B cell (primary cell): ENCODE measurements around the gene RP2. TPM values are rescaled to one million over a fixed set of nuclear protein-coding genes. Genes with fewer than 3 reads are reported as not detected.

ENCODE experiments used
- ATAC-seq: fragments of 200-7000 bp; cut with Tn5 transposase; one replicate; pipeline ENCODE4 v1.10.0; 2021; ENCODE audit warnings: low read depth, mild to moderate bottlenecking, moderate number of reproducible peaks, moderate library complexity
- CTCF ChIA-PET: fragments of 350-600 bp; sonication (Branson Sonifier 250); formaldehyde crosslinking; loops from one replicate; lab custom pipeline; 2021; ENCODE audit warnings: antibody characterized with exemption, inconsistent platforms; lab: Charles Lee
- POLR2A ChIA-PET: fragments of 350-600 bp; sonication (Branson Sonifier 250); formaldehyde crosslinking; loops from one replicate; lab custom pipeline; 2021; ENCODE audit warnings: antibody characterized with exemption; lab: Charles Lee
- DNase-seq: peaks from one replicate; pipeline ENCODE4 v3.0.0; 2013
- H2AFZ ChIP-seq: 2 replicates; pipeline ENCODE4 v1.6.1; 2012; ENCODE audit warnings: mild to moderate bottlenecking, low read depth, low read length; ENCODE audit not compliant: insufficient read depth, poor library complexity, severe bottlenecking
- H3K27ac ChIP-seq, 2 donors: 1 replicate in 1 of 2; 2 replicates in 1 of 2; pipeline ENCODE4 v1.5.1; 2012 to 2013; ENCODE audit warnings: low read length in 2 of 2, mild to moderate bottlenecking in 2 of 2, moderate library complexity in 1 of 2
- H3K27me3 ChIP-seq, 4 experiments: fragments of 200-600 bp in 1 of 4; sonication (generic) in 1 of 4; replicated peaks in 1 of 4; 1 replicate in 2 of 4; 2 replicates in 2 of 4; pipeline versions ENCODE4 v1.6.1 to v1.7.0; 2013 to 2016; ENCODE audit warnings: low read length in 3 of 4, mild to moderate bottlenecking in 2 of 4, mixed read lengths in 1 of 4, moderate library complexity in 1 of 4; ENCODE audit not compliant: insufficient read depth in 4 of 4, control insufficient read depth in 3 of 4; ENCODE audit errors: control extremely low read depth in 1 of 4
- H3K36me3 ChIP-seq, 2 experiments: replicated peaks in 1 of 2; 1 replicate in 1 of 2; 2 replicates in 1 of 2; pipeline versions ENCODE4 v1.6.1 to v1.7.1; 2013; ENCODE audit warnings: low read length in 1 of 2; ENCODE audit not compliant: insufficient read depth in 2 of 2, control insufficient read depth in 1 of 2; ENCODE audit errors: control extremely low read depth in 1 of 2, extremely low read depth in 1 of 2
- H3K4me1 ChIP-seq, 2 donors: fragments of 200-600 bp in 1 of 2; sonication (generic) in 1 of 2; 1 replicate in 1 of 2; 2 replicates in 1 of 2; pipeline versions ENCODE4 v1.5.1 to v1.6.1; 2013 to 2017; ENCODE audit warnings: low read length in 2 of 2; ENCODE audit not compliant: control insufficient read depth in 2 of 2, insufficient read depth in 2 of 2
- H3K4me2 ChIP-seq: replicated peaks from 2 replicates; pipeline ENCODE3; 2012; ENCODE audit warnings: mild to moderate bottlenecking, low read depth, low read length; ENCODE audit not compliant: poor library complexity, severe bottlenecking
- H3K4me3 ChIP-seq, 5 experiments: fragments of 200-600 bp in 1 of 5; sonication (generic) in 1 of 5; 1 replicate in 3 of 5; 2 replicates in 2 of 5; pipeline versions ENCODE4 v1.5.1 to v1.7.0; 2011 to 2016; ENCODE audit warnings: low read length in 4 of 5, mild to moderate bottlenecking in 4 of 5, low read depth in 2 of 5, control low read depth in 1 of 5, moderate library complexity in 1 of 5; ENCODE audit not compliant: insufficient read depth in 1 of 5; ENCODE audit errors: control extremely low read depth in 1 of 5, extremely low read depth in 1 of 5
- H3K79me2 ChIP-seq: fragments of 200-600 bp; sonication (generic); one replicate; pipeline ENCODE4 v1.6.0; 2016; ENCODE audit warnings: low read length; ENCODE audit not compliant: control insufficient read depth, insufficient read depth
- H3K9ac ChIP-seq: fragments of 200-600 bp; sonication (generic); 2 replicates; pipeline ENCODE4 v1.6.1; 2017; ENCODE audit warnings: mild to moderate bottlenecking, low read length, moderate library complexity
- H3K9me3 ChIP-seq, 3 donors: one replicate each; pipeline versions ENCODE4 v1.6.1 to v1.7.1; 2013; ENCODE audit warnings: low read length in 2 of 3; ENCODE audit not compliant: control insufficient read depth in 2 of 3, insufficient read depth in 1 of 3; ENCODE audit errors: control extremely low read depth in 1 of 3
- H4K20me1 ChIP-seq: 2 replicates; pipeline ENCODE4 v1.6.0; 2012; ENCODE audit warnings: mild to moderate bottlenecking, low read length; ENCODE audit not compliant: insufficient read depth, control insufficient read depth, poor library complexity, severe bottlenecking
- H3K27ac Mint-ChIP-seq: one replicate; pipeline ENCODE4 v1.8.0; 2021; ENCODE audit warnings: mixed read lengths
- H3K27me3 Mint-ChIP-seq: one replicate; pipeline ENCODE4 v1.8.0; 2021; ENCODE audit warnings: mixed read lengths
- H3K4me1 Mint-ChIP-seq: one replicate; pipeline ENCODE4 v1.8.0; 2021; ENCODE audit warnings: mixed read lengths
- H3K4me3 Mint-ChIP-seq: one replicate; pipeline ENCODE4 v1.8.0; 2021; ENCODE audit warnings: mixed read lengths
- H3K9me3 Mint-ChIP-seq: one replicate; pipeline ENCODE4 v1.8.0; 2022; ENCODE audit warnings: mixed read lengths; ENCODE audit not compliant: insufficient read depth
- EZH2 ChIP-seq: IDR thresholded peaks from 2 replicates; pipeline ENCODE4 v1.6.1; 2012; ENCODE audit warnings: borderline replicate concordance, low read depth, mild to moderate bottlenecking, moderate library complexity, low read length; ENCODE audit not compliant: insufficient read depth, poor library complexity, severe bottlenecking
- WGBS: methylation state at CpG from one replicate; pipeline ENCODE4 v1.1.5; 2013; ENCODE audit warnings: missing lambda C conversion rate; ENCODE audit not compliant: insufficient coverage; 5-methylcytosine and 5-hydroxymethylcytosine counted together
- intact Hi-C: fragments of 100-400 bp; cut with micrococcal nuclease; formaldehyde crosslinking; loops from one replicate; pipeline ENCODE4 v1.10.0; 2022
- polyA plus RNA-seq: library from polyadenylated mRNA; depleted of rRNA; stranded (reverse); fragments of >200 nt; gene quantifications from 2 replicates; pipeline ENCODE4 v1.2.3, GENCODE V29; 2012
- total RNA-seq, 2 donors: library from RNA; stranded (reverse); fragments of 120-200 nt in 1 of 2; gene quantifications; 1 replicate in 1 of 2; 2 replicates in 1 of 2; pipeline versions ENCODE4 v1.2.3 to v1.2.4, GENCODE V29; 2013 to 2022
- TF ChIP-seq, protein P1 (sequence below): fragments of 200-600 bp; IDR thresholded peaks from one replicate; pipeline ENCODE4 v1.8.0; 2022; ENCODE audit warnings: antibody characterized with exemption, mild to moderate bottlenecking

Gene RP2
- total and polyA plus RNA-seq, 2 donors (not counting 1 experiment from before 2014, with no cell fraction given) = 5.5 to 14.9 TPM

DNA sequence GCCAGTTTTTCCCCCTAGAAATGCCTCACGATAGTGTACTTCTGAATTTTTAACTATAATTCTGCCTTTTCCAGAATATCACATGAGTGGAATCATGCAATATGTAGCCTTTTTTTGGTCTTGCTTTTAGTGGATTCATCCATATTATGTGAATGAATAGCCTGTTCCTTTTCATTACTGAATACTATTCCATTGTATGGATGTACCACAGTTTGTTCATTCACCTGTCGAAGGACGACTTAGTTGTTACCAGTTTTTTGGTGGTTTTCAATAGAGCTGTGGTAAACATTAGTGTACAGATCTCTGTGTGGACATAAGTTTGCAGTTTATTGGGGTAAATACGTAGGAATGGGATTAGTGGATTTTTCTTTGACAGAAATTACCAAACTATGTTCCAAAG, 83.4 kb downstream of the RP2 start:
- Mint-ChIP-seq H3K9me3 (peaks cover 3% of the 10 kb centered on the region), H3K4me1 (peaks cover 28% of the 10 kb centered on the region), H3K27me3 (no peaks in the 10 kb centered on the region), H3K27ac (no peak overlapping the region), H3K4me3 (no peak overlapping the region)
- WGBS = no CpG with 5 or more reads among the region's 4 CpGs
- Histone ChIP-seq H3K9ac (no peak overlapping the region), H3K27me3 (no peaks in the 10 kb centered on the region), H3K4me1 (peaks cover 0 to 5% of the 10 kb centered on the region in 2 donors), H3K4me3 (no peak overlapping the region), H3K79me2 (peaks cover 87% of the 10 kb centered on the region), H3K4me2 (no peak overlapping the region), H3K9me3 (peaks cover 0 to 3% (median 0%) of the 10 kb centered on the region in 3 donors), H2AFZ (no peak overlapping the region), H3K27ac (no peak overlapping the region), H4K20me1 (no peaks in the 10 kb centered on the region), H3K36me3 (no peaks in the 10 kb centered on the region)
- no peak for DNase-seq
- CTCF ChIA-PET = no interaction called here
- no peak for ATAC-seq
- no peak for TF ChIP-seq EZH2
- TF ChIP-seq, protein P1, sequence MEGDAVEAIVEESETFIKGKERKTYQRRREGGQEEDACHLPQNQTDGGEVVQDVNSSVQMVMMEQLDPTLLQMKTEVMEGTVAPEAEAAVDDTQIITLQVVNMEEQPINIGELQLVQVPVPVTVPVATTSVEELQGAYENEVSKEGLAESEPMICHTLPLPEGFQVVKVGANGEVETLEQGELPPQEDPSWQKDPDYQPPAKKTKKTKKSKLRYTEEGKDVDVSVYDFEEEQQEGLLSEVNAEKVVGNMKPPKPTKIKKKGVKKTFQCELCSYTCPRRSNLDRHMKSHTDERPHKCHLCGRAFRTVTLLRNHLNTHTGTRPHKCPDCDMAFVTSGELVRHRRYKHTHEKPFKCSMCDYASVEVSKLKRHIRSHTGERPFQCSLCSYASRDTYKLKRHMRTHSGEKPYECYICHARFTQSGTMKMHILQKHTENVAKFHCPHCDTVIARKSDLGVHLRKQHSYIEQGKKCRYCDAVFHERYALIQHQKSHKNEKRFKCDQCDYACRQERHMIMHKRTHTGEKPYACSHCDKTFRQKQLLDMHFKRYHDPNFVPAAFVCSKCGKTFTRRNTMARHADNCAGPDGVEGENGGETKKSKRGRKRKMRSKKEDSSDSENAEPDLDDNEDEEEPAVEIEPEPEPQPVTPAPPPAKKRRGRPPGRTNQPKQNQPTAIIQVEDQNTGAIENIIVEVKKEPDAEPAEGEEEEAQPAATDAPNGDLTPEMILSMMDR = no peak
- intact Hi-C loops = no loop called here
- POLR2A ChIA-PET = no interaction called here

DNA sequence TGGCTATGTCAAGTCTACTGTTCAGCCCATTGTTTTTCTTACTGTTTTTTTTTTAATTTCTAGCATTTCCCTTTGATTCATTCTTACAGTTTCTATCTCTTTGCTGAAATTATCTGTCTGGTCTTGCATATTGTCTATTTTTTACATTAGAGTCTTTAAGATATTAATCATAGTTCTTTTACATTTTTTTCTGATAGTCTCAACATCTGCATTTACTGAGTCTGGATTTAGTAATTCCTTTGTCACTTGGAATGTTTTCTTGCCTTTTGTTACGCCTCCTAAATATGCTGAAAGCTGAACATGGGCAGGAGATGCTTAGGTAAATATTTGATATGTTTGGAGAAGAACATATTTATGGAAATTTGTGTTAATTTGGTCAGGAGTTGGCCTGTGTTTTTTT, 85.8 kb downstream of the RP2 start:
- no peaks in the 10 kb centered on the region for H3K27me3 Mint-ChIP-seq
- H3K9me3 Mint-ChIP-seq = peaks cover 3% of the 10 kb centered on the region
- DNase-seq (no peak), ATAC-seq (no peak)
- Histone ChIP-seq H3K4me3 (no peak overlapping the region), H3K4me2 (no peak overlapping the region), H3K9me3 (peaks cover 0 to 3% (median 0%) of the 10 kb centered on the region in 3 donors), H4K20me1 (no peaks in the 10 kb centered on the region), H3K27ac (no peak overlapping the region), H3K36me3 (no peaks in the 10 kb centered on the region), H3K79me2 (peaks cover 64% of the 10 kb centered on the region), H3K4me1 (no peaks in the 10 kb centered on the region), H2AFZ (no peak overlapping the region), H3K27me3 (no peaks in the 10 kb centered on the region), H3K9ac (no peak overlapping the region)
- no peak overlapping the region for H3K27ac Mint-ChIP-seq
- H3K4me3 Mint-ChIP-seq = no peak overlapping the region
- CTCF ChIA-PET = no interaction called here
- POLR2A ChIA-PET = no interaction called here
- H3K4me1 Mint-ChIP-seq = peaks cover 13% of the 10 kb centered on the region
- no peak for TF ChIP-seq EZH2
- TF ChIP-seq, protein P1 = no peak
- WGBS = no CpG with 5 or more reads among the region's 1 CpG
- intact Hi-C loops = no loop called here
